Bone marrow (tissue), 2 donors: Measurements from ENCODE around the gene PCDH9.

Source experiments
- DNase-seq, 2 donors: peaks; one replicate each; lab custom pipeline; 2025; lab: John Stamatoyannopoulos, UW

PCDH9 gene

GRCh38 chr13:66565279-66565678, 664.9 kb downstream of the PCDH9 start:
- DNase-seq: no peak

- DNase-seq: no peak
These were observed 667.1 kb downstream of the PCDH9 start for GRCh38 chr13:66563076-66563475.

- DNase-seq: no peak
These were observed 668.1 kb downstream of the PCDH9 start for GRCh38 chr13:66562054-66562453.

- DNase-seq: no peak
These were observed 669.1 kb downstream of the PCDH9 start for GRCh38 chr13:66560991-66561390.

DNA sequence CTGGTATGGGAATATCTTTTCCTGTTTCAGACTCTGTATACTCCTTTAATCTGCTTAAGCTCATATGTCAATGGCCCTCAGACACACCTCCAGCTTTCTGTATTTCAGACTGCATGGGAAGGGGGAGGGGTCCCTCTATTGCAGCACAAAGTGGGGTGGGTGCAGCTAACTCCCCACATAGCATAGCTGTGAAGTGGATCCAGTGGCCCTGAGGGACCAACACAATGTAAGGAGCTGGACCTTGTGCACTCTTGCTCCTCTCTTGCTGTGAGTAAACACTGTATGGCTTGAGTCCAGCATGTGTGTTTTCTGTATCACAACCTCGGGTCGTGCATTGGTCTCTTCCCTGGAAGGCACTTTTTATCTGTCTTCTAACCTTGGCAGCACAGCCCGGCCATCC, 669.9 kb downstream of the PCDH9 start:
- DNase-seq: no peak

GRCh38 chr13:66559093-66559492, 671.0 kb downstream of the PCDH9 start:
- DNase-seq: no peak

DNA sequence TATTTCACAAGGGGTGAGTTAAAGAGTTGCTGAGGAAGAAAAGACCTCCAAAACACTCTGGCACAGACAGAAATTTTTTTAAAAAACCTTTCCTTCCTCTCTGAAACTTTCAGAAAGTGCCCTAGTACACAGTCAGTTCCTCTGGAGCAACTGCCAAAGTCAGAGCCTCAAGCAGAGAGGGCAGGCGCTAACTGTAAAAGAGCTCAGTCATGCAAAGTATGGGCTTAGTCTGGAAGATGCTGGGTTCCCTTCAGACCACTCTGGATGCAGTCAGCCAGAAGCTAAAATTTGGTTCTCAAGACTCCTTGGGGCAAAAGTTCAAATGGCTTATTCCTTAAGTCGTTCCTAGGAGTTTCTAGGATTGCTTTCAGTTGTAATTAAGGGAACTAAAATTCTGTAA, 671.6 kb downstream of the PCDH9 start:
- DNase-seq: no peak

DNA sequence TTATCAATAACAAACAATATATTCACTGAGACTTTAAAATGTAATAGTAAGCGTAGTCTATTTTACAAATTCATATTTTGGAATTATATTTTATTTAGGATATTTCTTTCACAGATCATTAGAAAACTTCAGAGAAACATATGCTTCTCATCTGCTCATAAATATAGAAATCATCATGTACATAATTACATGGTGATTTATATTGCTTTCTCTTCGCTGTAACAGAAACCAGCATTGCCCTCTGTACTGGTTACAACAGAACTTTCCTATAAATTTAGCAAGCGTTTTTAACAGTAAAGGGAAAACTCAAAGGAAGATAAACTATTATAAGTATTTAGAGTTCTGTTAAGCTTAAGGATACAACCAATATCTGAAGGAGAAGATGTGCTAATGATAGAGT, 672.8 kb downstream of the PCDH9 start:
- DNase-seq: no peak

GRCh38 chr13:66556306-66556705, 673.8 kb downstream of the PCDH9 start:
- DNase-seq: no peak

GRCh38 chr13:66553391-66553790, 676.7 kb downstream of the PCDH9 start:
- DNase-seq: no peak

GRCh38 chr13:66551128-66551527, 679.0 kb downstream of the PCDH9 start:
- no peak for DNase-seq

GRCh38 chr13:66547685-66548084, 682.5 kb downstream of the PCDH9 start:
- DNase-seq: no peak

DNA sequence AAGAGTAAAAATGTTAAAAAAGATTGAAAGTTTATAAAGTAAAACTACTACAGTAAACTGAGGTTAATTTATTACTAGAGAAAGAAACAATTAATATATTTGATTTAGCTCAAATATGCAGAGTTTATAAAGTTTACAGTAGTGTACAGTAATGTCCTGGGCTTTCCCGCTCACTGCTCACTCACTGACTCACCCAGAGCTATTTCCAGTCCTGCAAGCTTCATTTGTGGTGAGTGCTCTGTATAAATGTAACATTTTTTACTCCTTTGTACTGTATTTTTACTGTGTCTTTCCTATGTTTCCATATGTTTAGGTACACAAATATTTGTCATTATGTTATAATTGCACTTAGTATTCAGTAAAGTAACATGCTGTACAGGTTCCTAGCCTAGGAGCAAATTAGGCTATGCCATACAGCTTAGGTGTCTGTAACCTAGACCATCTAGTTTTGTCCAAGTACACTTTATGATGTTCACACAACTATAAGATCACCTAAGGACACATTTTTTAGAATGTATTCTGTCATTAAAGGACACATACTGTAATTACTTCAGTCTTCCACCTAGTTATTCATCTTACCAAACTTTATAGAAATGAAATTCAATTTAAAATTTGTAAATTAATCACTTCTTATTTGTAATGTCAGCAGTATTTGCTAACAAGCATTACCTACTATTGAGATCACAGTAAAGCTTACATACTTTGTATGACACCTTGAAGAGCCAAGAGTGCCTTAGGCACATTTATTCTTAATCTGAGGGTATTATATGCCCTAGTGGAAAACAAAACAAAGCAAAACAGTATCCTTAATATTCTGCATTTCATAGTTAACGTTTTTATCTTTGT, 683.4 kb downstream of the PCDH9 start:
- no peak for DNase-seq

DNA sequence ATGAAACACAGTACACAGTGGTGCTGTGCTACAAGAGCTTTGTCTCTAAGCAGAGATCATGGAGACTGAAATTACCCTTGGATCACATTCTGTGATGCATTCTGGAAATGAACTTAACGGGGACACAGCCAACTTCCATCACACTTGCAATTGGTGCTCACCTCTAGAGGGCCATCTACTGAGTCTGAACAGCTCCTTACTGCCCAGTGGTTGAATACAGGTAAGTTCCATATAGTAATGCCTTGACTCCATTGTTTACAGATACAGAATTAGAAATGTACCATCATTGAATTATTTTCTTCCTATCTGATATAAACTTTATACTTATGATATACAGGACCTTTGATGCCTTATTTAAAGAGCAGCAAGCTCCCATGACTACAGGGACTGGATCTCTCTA, 686.4 kb downstream of the PCDH9 start:
- no peak for DNase-seq

DNA sequence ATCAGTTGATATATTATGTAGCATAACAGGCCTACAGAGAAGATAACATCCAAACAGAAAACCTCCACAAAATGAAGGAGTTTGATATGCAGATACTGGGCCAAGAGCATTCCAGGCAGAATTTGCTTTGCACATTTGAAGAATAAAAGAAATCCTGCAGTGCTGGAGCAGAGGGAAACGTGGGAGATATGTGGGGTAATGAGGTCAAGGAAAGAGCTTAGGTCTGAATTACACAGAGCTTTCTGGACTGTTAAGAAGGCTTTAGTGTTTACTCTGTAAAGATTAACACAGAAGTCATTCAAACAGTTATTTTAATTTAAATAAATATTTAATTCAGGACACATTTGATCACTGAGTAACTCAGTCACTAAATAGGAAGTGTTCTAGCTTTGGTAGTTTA, 692.7 kb downstream of the PCDH9 start:
- no peak for DNase-seq

GRCh38 chr13:66536746-66537145, 693.4 kb downstream of the PCDH9 start:
- DNase-seq: no peak

- no peak for DNase-seq
These were observed 695.6 kb downstream of the PCDH9 start for GRCh38 chr13:66534561-66534960.

GRCh38 chr13:66532845-66533244, 697.3 kb downstream of the PCDH9 start:
- no peak for DNase-seq

DNA sequence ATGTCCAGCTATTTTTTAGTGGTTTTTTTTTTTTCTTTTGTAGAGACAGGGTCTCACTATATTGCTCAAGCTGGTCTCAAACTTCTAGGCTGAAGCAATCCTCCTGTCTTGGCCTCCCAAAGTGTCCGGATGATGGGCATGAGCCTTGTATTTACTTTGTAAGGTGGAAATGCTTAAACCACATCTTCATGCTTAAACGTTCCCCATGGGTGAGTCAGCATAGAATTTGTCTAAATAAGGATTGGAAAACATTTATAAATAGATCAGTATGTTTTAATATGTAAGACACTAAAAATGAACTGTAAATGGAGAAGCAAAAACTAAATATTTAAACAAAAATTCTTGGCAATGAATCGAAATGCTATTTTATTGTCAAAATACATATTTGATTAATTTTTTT, 698.0 kb downstream of the PCDH9 start:
- no peak for DNase-seq

DNA sequence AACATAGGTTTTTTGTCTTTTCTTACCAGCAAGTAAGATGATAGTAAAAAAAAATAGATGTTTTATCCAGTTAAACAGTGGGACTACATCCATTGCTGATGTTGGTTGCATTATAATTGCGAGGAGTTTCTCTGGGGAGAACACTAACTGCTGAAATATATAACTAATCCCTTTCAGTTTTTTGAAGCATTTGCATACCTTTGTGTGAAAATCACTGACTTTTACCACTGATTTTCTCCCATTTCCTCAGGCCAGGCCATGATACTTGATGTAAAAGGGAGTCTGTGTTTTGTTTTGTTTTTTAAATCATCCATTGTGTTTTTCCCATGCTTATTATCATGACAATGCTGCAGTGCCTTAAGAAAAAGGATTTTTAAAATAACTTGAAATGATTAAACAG, 699.5 kb downstream of the PCDH9 start:
- DNase-seq: no peak

GRCh38 chr13:66530158-66530557, 700.0 kb downstream of the PCDH9 start:
- DNase-seq: no peak

DNA sequence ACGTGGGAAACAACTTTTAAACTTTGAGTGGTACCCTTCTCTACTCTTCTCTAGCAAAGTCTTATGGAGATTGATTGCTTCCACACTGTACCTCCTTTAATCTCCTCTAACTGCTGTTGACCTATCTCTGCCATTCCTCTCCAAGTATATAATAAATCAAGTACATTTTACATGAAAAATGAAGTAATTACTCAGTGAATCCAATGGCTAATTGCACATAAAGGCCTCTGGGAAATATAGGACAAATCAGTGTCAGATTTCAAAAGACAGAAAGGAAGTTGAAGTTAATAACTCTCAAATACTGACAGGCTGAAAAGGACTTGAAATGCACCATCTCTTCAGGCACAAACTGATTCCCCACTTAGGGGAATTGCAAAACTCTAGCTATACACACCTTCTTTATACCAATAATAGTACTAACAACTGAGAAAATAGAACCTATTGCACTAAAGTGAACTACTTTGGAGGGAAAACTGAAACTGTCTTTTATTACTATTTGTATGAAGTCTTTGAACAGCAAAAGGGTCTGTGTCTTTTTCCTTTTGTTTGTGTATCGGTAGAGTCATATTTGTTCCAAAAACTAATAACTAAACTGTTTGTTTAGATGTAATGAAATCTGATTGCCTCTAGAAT, 701.1 kb downstream of the PCDH9 start:
- DNase-seq: no peak

DNA sequence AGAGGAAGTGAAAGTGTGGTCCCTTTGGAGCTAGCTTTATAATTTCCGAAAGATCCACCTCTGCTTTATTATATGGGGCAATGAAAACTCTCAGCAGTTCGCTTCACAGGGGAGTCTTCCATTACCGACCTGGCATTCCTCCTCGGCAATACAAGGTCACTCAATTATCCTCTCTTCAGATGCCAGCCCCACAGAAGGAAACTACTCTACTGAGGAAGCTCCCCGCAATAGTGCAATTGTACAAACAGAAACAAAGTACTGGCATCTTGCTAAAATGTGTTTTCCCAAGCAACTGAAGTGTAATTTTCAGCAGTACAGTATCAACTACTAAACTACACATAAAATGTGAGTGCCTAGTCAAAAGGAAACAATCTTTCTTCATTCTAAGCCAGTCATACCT, 702.0 kb downstream of the PCDH9 start:
- no peak for DNase-seq
